NOMO-1 (cell line): ENCODE results near the gene INPP4A.
A peak's percentile ranks its signal among the peaks of the same experiment; 100 is the strongest.

Experiments used
- DNase-seq, 2 experiments: peaks; one replicate each; lab custom pipeline; 2025; ENCODE audit not compliant: unreplicated experiment in 2 of 2; lab: John Stamatoyannopoulos, UW

The INPP4A gene

DNA sequence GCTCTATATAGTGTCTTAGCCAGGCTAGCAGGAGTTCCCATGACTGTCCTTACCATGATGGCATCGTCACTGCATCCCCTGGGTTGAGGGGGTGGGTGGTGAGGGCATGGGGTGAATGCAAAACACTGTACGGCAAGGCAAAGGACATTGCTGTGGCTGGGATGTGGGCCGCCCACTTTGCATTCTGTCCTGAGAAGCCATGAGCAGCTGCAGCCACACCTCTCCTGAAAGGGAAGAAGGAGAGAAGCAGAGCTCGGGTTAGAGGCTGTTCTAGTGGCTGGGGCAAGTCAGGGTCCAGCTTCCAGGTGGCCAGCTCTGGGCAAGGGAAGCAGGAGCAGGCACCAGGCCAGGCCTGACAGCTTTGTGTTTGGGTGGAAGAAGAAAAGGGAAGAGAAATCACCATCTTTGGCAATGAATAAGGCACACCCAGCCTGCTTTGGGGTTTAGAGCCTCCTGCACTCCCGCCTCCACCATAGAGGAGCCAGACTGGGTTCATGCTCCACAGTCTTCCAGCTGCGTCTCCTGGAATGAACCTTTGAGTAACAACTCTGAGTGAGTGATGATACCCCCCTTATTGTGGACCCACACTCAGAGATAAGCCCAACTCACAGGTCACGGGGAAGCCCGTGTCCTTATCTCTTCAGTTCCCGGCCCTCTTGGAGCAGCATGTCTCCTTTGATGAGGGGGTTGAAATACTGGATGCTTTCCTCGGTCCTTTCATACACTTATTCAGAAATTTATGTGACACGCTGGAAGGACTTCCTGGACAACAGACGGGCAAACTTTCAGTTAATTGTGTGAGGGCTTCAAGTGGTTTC lies 63.4 kb downstream of the INPP4A start:
- DNase-seq = peak; percentile 40 to 49

DNA sequence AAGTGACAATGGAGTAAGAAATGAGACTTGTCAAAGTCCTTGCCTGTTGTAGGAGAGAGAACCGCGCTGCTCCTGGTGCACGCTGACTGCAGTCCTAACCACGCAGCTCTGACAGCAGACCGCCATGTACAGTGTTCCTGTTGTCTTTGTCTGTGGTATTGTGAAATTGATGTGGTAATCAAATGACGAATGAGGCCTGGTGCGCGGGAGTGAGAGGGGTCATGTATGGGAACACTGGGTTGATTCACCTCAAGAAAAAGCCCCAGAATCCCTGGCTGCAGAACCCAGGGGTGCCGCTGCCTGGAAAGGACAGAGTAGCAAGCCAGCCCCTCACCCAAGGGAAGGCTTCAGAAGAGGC lies 64.0 kb downstream of the INPP4A start:
- peak; percentile 77 to 79 for DNase-seq

DNA sequence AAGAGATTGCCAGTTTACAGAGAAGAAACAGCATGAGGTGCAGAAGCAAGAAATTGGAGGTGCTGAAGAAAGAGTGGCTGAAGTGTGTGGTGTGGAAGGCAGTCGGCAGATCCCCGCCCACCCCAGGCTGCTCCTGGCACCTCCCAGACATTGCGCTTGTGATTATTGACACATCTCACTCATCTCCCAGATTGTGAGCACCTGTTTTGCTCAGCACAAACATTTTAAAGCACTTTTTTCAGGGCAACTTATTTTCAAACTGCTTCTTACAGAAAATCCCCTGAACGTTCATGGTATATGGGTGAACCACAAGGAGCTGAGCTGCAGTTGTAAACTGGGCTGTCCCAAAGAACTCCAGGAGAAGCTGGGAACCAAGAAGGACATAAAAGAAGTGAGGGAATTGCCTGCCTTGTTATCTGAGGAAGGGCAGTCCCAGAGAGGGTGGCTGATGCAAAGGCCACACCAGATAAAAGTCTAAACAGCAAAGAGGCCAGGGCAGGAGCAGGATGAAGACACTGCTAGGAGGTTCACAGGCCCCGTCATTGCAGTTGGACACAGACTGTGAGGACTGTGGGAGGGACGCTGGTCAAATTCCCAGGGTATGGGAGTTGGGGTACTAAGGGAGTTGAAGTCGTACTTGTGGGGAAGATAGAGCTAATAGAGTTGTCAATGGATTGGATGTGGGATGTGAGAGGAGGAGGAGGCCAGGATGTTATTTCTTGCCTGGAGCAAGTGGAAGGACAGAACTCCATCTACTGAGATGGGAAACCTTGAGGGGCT lies 65.1 kb downstream of the INPP4A start:
- no peak for DNase-seq

DNA sequence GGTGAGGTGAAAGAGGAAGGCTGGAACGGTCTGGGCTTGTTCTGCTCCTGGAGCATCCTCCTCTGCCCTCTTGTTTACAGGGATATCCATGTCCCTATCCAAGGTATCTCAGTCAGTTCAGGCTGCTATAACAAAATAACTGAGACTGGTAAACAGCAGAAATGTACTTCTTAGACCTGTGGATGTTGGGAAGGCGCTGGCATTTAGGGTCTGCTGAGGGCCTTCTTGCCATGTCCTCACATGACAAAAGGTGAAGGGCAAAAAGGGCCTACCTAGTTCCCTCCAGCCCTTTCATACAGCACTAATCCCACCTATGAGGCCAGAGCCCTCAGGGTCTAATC lies 65.6 kb downstream of the INPP4A start:
- DNase-seq = no peak

DNA sequence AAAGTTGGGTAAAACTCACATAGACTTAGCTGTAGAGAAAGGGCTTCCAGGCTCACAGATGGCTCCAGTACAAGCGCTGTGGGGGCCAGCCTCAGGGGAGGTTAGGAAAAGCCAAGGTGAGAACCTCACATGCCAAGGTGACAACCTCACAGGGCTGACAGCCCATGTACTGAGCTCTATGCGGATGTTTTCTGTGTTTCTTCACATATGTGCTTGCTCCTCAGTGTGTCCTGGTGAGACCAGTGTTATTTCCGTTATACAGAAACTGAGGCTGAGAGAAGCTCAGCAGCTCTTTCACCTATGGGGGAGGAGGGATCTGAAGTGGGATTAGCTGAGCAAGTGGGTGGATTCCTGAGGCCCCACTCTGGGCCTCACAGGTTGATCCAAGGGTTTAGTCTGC lies 67.3 kb downstream of the INPP4A start:
- DNase-seq = no peak

DNA sequence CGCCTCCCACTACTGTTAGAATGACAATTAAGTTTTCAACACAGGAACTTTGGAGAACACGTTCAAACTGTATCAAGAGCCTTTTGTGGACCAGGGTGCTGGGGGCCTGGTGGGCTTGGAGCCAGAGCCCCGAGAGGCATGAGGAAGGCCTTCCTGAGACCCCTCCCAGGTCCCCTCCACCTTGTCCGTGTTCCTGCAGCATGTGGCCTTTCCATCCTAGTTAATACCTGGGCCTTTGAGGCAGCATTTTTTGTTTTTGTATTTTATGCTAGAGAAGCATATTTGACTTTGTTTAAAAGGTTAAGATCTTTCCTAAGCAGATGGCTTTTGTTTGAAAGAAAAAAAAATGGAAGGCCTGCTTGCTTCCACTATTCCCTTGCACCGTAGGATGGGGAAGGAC lies 68.0 kb downstream of the INPP4A start:
- DNase-seq = no peak

DNA sequence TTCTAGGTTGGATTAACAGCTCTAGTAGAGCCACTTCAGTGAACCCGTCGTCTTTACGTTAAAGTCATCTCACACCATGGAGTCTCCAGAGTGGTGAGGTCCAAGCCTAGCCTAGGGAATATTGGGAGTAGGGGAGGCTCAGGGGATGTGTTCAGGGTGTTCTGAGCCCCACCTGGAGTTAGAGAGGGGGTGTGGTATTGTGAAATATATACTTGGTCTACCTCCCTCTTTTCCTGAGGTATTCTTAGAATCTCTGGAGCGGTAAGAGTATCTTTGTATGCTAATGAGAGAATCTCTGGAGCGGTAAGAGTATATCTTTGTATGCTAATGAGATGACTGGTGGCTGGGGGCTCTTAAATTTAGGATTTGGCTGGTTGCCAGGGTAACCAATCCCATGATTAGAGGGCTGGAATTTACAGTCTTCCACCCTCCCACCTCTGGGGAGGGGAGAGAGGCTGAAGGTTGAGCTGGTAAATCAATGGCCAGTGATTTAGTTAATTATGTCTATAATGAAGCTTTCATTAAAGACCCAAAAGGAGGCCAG lies 69.5 kb downstream of the INPP4A start:
- DNase-seq = no peak

DNA sequence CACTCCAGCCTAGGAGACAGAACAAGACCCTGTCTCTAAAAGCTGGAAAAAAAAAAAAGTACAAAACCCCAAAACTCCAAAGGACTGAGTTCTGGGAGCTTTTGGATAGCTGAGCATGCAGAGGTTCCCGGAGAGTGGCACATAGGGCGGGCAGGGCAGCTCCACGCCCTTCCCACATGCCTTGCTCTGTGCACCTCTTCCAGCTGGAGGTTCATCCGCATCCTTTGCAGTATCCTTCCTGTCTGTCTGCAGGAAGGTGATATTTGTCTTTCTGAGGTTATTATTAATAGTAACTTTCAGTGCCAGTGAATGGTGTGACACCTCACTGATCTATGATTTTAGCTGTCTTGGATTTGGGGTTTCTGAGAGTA lies 70.2 kb downstream of the INPP4A start:
- DNase-seq = no peak

DNA sequence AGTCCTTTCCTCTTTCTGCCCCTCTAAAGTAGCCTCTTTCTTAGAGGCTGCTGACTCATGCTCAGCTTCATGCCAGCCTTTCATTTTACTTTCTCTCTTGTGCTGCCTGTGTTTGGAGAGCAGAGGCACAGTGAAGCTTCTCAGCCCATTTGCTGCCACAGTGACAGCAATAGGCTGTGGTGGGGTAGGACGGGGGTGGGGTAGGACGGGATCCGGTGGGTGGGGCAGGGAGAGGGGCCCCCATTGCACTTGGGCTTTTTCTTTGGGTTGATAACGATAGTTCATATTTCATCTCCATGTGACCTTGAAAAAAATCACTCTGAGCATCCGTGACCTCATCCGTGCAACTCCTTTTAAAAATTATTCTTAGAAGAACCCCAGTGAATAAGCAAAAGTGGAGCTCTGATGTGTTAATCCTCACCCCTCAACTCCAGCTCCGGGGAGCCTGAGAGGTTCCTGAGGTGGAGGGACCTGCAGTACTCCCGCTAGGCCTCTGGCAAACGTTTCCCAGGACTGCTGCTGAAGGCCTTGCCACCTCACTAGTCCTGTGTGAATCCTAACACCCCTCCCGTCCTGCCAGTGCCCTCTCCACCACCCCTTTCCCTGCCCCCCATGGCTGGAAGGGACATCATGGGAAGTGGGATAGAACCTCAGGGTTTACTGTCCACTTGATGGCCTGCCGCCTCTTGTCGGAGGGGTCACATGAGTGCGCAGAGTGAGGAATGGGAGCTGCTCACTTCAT lies 70.8 kb downstream of the INPP4A start:
- peak; percentile 14 to 47 for DNase-seq

DNA sequence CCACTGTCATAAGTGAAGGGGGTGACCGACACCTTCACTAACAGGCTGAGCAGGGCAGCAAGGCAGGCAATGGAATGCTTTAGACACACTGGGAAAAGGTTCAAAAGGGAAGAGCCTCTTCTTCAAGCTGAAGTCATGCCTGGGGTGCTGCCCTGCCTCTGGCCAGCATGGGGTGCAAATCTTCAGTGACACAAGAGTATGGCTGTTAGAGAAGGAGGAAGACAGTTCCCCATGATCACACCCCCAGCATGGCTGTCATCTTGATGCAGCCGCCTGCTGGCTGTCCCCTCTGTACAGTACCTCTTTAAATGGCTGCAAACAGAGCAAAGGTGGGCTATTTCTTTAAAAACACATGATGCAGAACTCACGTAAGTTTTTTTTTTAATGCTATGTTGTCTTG lies 71.9 kb downstream of the INPP4A start:
- DNase-seq = no peak

DNA sequence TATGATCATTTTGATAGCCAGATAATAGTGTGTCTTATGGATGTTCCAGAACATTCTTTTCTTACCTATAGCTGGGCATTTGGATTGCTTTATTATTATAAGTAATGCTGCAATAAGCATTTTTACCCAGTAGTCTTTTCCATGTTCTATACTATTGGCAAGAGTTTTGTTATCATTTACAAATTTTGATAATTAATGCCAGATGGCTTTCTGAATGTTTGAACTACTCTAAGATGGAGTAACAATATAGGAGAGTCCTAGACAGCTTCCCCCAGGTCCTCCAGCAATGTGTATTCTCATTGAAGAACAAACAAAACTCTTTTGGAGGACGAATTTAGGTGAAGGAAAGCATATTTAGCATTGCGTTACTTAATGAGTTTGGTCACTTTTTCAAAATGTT lies 73.0 kb downstream of the INPP4A start:
- no peak for DNase-seq

DNA sequence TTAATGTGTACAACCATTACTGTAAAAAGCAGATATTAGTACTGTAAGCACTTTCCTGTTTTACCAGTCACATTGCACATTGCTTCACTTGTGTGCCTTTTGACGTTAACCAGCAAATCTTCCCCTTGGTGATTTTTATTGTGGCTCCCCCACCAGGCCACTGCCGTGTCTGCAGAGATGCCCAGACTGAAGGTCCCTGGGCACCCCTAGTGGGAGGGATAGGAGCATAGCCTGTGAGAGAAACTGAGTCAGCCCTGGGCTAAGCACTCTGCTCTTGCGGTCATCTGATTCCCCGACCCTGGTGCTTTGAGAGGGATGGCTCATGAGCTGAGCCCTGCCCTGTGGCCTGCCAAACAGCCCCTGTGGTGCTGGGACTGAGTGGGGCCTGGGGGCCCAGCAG lies 73.4 kb downstream of the INPP4A start:
- DNase-seq = peak; percentile 18 to 55

DNA sequence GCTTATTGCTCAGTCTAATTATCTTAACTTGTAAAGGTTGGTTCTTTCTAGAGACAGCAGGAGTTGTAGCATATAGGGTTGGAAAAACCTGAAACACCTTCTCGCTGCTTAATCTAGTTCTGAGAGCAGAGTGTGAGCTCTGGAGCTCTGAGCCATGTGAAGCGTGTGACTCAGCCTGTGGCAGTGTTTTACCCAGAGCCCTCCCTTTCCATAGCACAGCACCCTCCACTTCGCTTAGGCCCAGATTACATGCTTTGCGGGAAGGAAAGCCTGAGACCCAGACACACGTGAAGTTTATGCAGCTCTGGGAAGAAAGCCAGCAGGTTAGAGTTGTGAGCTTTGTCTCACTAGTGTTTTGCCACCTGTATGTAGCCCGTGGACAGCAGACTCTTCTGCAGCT lies 74.5 kb downstream of the INPP4A start:
- DNase-seq = no peak

DNA sequence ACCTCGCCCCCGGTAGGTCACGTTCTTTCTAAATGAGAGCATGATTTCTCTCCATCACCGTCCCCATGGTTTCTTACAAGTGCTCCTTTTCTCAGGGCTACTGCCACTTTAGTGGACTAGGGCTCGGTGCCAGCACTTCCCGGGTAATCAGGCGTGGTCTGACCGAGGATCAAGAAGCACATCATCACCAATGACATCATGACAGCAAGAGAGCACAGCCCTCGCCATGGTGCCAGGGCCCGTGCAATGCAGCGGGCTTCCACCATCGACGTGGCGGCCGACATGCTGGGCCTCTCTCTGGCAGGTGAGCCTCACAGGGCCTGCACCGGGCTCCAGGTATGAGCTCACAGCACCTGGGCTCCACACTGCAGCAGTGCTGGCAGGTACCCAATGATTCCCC lies 75.2 kb downstream of the INPP4A start:
- no peak for DNase-seq

DNA sequence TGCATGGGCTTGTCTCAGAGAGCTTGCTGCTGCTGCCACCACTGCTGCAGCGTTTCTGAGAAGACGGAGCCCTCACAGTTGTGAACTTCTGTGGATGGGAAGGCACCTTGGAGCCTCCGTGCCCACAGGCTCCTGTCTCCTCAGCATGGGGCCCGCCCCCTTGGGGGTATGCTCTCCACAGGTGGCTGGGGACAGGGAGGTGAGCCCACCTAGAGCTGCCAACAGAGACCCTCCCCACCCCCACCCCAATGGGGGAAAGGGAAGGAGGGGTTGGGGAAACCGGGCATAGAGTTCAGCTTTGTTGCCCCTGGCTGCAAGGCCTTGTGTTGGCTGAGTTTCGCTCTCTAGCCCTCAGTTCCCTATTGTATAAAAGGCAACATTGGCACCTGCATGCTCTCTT lies 76.1 kb downstream of the INPP4A start:
- no peak for DNase-seq

DNA sequence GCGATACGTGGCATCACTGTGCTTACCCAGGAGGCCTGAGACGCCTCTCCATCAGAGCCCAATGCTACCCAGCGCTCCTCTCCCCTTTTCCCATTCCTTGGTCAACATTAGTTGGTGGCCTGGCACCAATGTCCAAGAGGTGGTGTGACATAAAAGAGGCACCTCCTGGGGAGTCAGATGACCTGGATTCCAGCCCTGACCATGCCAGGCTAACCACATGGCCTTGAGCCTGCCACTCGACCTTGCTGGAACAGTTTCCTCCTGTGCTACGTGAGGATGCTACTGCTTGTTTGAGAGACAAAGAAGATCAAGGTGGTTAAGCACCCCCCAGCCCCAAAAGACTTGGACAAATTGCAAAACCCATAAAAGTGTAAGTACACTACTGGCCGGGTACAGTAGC lies 76.6 kb downstream of the INPP4A start:
- DNase-seq = no peak

DNA sequence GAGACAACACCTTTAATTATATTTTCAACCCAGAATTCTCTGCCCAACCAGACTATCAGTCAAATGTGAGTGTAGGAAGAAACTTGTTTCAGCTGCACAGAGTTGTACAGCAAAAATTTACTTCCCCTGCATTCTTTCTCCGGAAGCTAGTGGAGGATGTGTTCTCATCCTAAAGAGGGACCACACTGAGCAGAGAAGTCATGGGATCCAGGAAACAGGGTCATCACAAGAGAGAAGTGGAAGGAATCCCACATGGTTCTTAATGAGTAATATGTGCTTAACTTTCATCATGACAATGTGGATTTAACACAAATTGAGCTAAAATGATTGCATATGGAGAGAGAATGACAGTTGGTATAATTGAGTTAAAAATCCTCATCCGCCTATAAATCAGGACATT lies 78.2 kb downstream of the INPP4A start:
- DNase-seq = no peak

DNA sequence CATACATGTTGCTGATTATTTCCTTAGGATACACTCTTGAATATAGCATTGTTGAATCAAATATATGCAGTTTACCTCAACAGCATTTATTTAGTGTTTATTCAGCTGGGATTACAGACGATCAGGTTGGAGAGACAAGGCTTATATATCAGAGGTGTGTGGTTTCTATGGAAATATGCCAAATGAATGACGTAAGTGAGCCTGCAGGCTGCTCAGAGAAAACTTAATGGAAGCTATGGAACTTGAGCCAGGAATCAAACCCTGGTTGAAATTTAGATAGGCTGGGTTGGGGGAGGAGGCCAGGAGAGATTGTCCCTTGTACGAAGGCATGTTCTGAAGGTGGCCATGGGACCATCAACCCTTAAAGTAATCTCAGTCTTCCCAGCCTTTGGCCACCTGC lies 79.5 kb downstream of the INPP4A start:
- no peak for DNase-seq

DNA sequence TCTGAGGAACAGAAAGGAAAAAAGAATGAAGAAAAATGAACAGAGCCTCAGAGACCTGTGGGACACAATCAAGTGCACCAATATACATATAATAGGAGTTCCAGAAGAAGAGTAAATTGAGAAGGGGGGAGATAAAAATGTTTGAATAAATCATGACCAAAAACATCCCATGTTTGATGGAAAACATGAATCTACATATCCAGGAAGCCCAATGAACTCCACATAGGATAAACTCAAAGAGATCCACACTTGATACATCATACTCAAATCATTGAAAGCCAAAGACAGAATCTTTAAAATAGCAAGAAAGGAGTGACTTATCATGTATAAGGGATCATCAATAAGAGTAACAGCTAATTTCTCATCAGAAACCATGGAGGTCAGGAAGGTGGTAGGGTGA lies 83.7 kb downstream of the INPP4A start:
- DNase-seq = no peak

DNA sequence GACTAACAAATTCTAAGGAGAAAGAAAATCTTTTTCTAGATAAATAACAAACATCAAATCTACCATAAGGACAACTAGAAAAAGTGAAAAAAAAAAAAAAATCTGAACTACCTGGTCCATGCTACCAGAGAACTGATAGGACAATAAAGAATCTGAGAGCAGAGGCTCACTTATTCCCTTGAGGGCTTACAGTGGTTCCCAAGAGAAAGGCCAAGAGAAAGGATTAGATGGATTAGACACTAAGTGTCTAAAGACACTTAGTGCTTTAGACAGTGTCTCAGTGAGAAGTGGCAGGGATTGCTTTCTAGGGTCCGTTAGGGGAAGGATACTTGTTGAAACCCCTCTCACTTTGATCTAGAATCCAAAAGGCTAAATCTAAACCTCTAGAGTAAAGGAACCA lies 85.5 kb downstream of the INPP4A start:
- no peak for DNase-seq

DNA sequence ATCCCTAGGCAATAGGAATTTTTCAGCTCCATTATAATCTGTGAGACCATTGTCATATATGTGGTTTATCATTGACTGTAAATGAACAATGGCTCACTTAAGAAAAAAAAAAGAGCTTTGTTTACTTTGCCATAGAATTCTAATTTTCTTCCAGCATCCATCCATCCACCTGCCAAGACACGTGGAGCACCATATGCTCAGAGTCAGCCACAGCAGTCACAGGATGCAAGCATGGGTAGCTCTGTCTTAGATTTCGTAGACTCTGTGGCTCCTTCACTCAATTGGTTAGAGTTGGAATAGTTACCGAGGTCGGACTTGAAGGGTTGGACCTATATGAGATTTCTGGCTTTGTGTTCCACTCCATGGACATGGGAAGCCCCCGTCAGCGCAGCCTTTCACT lies 88.1 kb downstream of the INPP4A start:
- no peak for DNase-seq

DNA sequence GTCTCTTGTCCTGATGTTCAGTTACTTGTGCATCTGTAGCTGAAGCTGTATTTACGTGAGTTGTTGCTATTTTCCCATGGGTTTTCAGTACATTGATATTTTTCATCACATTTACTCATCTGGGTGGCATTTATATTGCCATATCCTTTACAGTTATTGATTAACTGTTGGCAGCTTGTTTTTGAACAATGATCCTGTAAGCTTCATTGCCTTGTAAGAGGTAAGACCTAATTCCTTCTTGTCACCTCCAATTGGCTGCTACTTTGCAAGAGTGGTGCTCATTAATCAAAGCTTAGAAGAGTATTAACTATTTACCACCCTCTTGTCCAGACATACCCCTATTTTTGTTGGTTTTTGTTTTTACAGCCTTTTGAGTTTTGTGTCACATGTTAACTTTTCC lies 88.9 kb downstream of the INPP4A start:
- DNase-seq = no peak
